Neuron (in vitro differentiated cells): Measurements from ENCODE around the gene CEP41.
"Not testable (repeated sequence)": the region's sequence is repeated elsewhere in the genome, so short reads cannot be mapped to it uniquely, and the experiment has no call there.

Experiments used
- H2AFZ ChIP-seq: one replicate; pipeline ENCODE4 v1.6.1; 2013; ENCODE audit warnings: low read depth, mild to moderate bottlenecking, inconsistent platforms, low read length, moderate library complexity
- H3K27me3 ChIP-seq: one replicate; pipeline ENCODE4 v1.6.1; 2013; ENCODE audit warnings: low read length; ENCODE audit not compliant: insufficient read depth
- H3K36me3 ChIP-seq: one replicate; pipeline ENCODE4 v1.6.1; 2013; ENCODE audit warnings: low read length; ENCODE audit not compliant: insufficient read depth
- H3K4me1 ChIP-seq: one replicate; pipeline ENCODE4 v1.6.1; 2013; ENCODE audit warnings: low read length; ENCODE audit not compliant: insufficient read depth
- H3K4me3 ChIP-seq: 2 replicates; pipeline ENCODE4 v1.5.1; 2013; ENCODE audit warnings: mild to moderate bottlenecking, low read length, moderate library complexity
- H3K9me3 ChIP-seq: one replicate; pipeline ENCODE4 v1.6.1; 2013; ENCODE audit warnings: low read length

CEP41 gene

GRCh38 chr7:130379019-130379418, 61.8 kb downstream of the CEP41 start:
- Histone ChIP-seq H3K36me3 (no peaks in the 10 kb centered on the region), H2AFZ (no peak overlapping the region), H3K4me3 (no peak overlapping the region), H3K9me3 (peaks cover 10% of the 10 kb centered on the region), H3K27me3 (no peaks in the 10 kb centered on the region), H3K4me1 (peaks cover 13% of the 10 kb centered on the region)

DNA sequence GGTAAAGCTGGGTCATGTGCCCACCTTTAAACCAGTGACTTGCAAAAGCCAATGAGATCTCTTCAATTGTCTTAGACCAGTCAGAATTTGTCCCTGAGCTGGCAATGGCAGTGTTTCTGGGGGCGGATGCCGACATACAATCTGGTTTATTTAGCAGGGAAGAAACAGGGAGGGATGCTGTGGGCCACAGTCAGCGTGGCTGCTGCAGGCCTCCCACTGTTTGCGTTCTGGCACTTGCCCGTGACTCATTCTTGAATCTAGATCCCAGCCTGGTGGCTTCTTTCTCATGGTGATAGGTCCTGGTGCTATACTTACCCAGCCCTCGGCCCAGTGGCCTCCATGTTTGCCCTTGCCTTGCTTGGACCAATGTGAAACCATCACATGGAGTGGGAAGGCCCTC, 63.6 kb downstream of the CEP41 start:
- no peak overlapping the region for H3K4me3 ChIP-seq
- H3K9me3 ChIP-seq: peaks cover 10% of the 10 kb centered on the region
- H3K27me3 ChIP-seq: no peaks in the 10 kb centered on the region
- no peak overlapping the region for H2AFZ ChIP-seq
- peaks cover 29% of the 10 kb centered on the region for H3K4me1 ChIP-seq
- H3K36me3 ChIP-seq: no peaks in the 10 kb centered on the region

- not testable (repeated sequence) for H3K9me3 ChIP-seq, H3K27me3 ChIP-seq, H3K36me3 ChIP-seq, H2AFZ ChIP-seq, H3K4me3 ChIP-seq
- peaks cover 29% of the 10 kb centered on the region for H3K4me1 ChIP-seq
Observed at GRCh38 chr7:130376461-130376860, 64.4 kb downstream of the CEP41 start.

DNA sequence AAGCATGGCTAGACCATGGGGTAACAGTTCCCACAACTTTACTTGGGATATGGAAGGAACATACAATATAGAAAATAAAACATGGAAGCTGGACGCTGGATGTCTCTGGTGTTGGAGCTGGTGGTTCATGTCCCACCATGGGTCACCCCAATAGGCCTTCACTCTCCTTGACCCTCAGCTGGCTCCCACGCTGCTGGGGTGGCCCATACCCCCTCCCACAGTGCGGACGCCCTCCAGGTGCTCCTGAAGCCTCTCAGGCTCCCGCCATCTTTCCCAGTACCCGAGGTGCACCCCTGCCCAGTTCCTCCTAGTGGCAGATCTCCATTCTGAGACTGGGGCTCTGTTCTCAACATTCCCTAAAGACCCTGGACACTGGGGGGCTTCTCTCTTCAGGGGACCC, 66.3 kb downstream of the CEP41 start:
- H3K4me1 ChIP-seq: peaks cover 19% of the 10 kb centered on the region
- H3K36me3 ChIP-seq: no peaks in the 10 kb centered on the region
- no peak overlapping the region for H3K4me3 ChIP-seq
- no peak overlapping the region for H2AFZ ChIP-seq
- H3K27me3 ChIP-seq: no peaks in the 10 kb centered on the region
- H3K9me3 ChIP-seq: peaks cover 10% of the 10 kb centered on the region

GRCh38 chr7:130372402-130373165, 68.2 kb downstream of the CEP41 start:
- Histone ChIP-seq H3K4me3 (no peak overlapping the region), H2AFZ (peak overlapping the region; percentile 78), H3K4me1 (peaks cover 19% of the 10 kb centered on the region), H3K9me3 (peaks cover 10% of the 10 kb centered on the region), H3K36me3 (no peaks in the 10 kb centered on the region), H3K27me3 (no peaks in the 10 kb centered on the region)

- peaks cover 3% of the 10 kb centered on the region for H3K9me3 ChIP-seq
- peaks cover 19% of the 10 kb centered on the region for H3K4me1 ChIP-seq
- no peak overlapping the region for H3K4me3 ChIP-seq
- no peaks in the 10 kb centered on the region for H3K27me3 ChIP-seq
- H2AFZ ChIP-seq: no peak overlapping the region
- no peaks in the 10 kb centered on the region for H3K36me3 ChIP-seq
Observed at GRCh38 chr7:130371046-130371445, 69.8 kb downstream of the CEP41 start.

- Histone ChIP-seq H3K4me3 (no peak overlapping the region), H3K4me1 (peaks cover 28% of the 10 kb centered on the region), H3K36me3 (no peaks in the 10 kb centered on the region)
Observed at GRCh38 chr7:130369831-130370550, 70.8 kb downstream of the CEP41 start.

DNA sequence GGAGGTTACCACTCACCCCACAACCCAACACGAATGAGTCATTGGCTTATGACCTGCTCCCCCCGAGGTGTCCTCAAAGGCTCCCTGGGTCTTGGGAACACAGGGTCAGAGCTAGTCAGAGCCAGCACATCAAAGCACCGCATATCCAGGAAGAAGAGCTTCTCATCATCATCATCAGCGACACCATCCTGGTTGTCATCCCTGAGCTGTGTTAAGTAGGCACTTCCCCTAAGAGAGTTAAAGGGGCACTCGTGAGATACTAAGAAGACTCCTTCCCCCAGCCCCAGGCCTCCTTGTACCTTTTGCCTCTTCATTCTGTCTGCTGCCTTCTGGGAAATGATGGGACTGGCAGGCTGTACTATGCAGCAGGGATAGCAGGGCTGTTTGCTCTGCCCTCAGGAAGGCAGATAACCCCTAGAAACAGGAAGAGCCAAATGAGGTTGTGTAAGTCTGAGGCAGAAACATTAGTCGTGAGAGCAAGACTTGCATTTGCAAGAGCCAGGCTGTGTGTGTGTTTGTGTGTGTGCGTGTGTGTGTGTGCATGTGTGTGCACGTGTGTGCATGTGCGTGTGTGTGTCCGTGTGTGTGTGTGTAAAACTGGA, 71.6 kb downstream of the CEP41 start:
- Histone ChIP-seq H2AFZ (no peak overlapping the region), H3K9me3 (no peaks in the 10 kb centered on the region), H3K27me3 (no peaks in the 10 kb centered on the region), H3K36me3 (no peaks in the 10 kb centered on the region), H3K4me1 (peaks cover 27% of the 10 kb centered on the region), H3K4me3 (no peak overlapping the region)

More at GRCh38 chr7:130369831-130370550, 70.8 kb downstream of the CEP41 start:
- Histone ChIP-seq H2AFZ (no peak overlapping the region), H3K27me3 (no peaks in the 10 kb centered on the region), H3K9me3 (no peaks in the 10 kb centered on the region)

DNA sequence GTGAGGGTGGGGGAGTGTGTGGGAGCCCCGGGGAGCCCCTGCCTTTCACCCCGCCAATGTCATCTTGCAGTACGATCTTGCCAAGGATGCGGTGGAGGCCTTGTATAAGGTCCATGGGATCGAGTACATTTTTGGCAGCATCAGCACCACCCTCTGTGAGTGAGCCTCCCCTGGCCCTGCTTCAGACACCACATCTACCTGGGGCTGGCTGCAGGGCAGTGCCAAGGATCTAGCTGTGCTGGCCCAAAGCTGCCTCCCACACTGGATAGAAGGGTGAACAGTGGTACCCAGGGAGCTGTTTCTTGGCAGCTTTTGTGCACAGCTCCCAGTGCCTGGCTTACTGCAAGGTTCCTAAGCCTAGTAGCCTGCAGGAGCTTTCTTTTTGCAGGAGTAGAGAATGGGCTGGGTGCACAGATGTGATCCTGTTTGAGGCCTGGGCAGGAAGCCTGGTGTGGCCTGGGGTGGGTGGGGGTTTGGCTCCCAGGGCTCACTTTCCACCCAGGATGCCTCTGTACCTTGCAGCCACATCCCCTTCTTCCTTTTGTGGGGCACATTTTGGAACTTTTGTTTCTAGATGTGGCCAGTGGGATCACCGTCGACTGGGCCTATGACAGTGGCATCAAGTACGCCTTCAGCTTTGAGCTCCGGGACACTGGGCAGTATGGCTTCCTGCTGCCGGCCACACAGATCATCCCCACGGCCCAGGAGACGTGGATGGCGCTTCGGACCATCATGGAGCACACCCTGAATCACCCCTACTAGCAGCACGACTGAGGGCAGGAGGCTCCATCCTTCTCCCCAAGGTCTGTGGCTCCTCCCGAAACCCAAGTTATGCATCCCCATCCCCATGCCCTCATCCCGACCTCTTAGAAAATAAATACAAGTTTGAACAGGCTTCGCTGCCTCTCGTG, 72.7 kb downstream of the CEP41 start:
- H2AFZ ChIP-seq: no peak overlapping the region
- no peak overlapping the region for H3K4me3 ChIP-seq
- no peaks in the 10 kb centered on the region for H3K9me3 ChIP-seq
- peaks cover 16% of the 10 kb centered on the region for H3K4me1 ChIP-seq
- H3K27me3 ChIP-seq: no peaks in the 10 kb centered on the region
- H3K36me3 ChIP-seq: no peaks in the 10 kb centered on the region

- H3K4me1 ChIP-seq: peaks cover 10% of the 10 kb centered on the region
- H3K4me3 ChIP-seq: no peak overlapping the region
- H3K27me3 ChIP-seq: no peaks in the 10 kb centered on the region
- no peaks in the 10 kb centered on the region for H3K9me3 ChIP-seq
- H2AFZ ChIP-seq: no peak overlapping the region
- H3K36me3 ChIP-seq: no peaks in the 10 kb centered on the region
Observed at GRCh38 chr7:130367088-130367755, 73.6 kb downstream of the CEP41 start.

DNA sequence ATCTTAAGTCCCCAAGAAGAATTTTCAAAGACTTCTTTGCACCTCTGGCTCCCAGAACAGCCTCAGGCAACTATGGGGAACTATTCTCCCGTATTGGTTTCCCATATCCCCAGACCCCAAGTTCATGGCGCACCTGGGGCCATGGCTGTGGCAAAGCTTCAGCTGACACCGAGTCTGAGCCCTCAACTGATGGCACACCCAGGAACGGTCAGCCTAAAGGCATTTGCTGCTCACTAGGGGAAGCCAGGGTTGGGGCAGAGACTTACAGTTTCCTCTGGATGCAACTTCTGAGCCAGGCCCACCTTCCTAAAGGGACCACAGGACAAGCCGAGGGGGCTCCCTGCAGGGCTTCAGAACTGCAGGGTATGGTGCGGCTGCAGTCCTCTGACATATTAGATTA, 74.3 kb downstream of the CEP41 start:
- Histone ChIP-seq H3K4me3 (no peak overlapping the region), H3K36me3 (no peaks in the 10 kb centered on the region), H3K9me3 (peaks cover under 1% of the 10 kb centered on the region), H2AFZ (no peak overlapping the region), H3K27me3 (no peaks in the 10 kb centered on the region), H3K4me1 (peaks cover 10% of the 10 kb centered on the region)
